Measurements from ENCODE around the gene TSPAN14.
A peak's percentile ranks its signal among the peaks of the same experiment; 100 is the strongest.

DNA sequence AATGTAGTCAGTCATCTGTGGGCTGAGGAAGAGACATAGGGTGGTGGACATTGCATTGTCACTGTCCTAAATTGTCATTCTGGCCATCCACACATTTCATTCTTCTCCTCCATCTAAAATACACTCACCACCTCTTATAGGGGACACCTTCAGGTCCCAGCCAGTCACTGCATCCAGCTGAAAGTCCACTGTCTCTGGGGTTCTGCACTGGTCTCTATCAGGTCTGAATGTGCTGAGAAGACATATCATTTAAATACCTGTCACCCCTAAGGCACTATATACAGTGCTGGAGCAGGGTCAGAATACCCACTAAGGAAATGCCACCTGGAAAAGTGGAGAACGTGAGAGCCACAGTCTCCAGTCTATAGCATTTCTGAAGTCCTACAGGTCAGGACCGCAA is 113.2 kb downstream of the TSPAN14 start:
- TF ChIP-seq, protein P1, sequence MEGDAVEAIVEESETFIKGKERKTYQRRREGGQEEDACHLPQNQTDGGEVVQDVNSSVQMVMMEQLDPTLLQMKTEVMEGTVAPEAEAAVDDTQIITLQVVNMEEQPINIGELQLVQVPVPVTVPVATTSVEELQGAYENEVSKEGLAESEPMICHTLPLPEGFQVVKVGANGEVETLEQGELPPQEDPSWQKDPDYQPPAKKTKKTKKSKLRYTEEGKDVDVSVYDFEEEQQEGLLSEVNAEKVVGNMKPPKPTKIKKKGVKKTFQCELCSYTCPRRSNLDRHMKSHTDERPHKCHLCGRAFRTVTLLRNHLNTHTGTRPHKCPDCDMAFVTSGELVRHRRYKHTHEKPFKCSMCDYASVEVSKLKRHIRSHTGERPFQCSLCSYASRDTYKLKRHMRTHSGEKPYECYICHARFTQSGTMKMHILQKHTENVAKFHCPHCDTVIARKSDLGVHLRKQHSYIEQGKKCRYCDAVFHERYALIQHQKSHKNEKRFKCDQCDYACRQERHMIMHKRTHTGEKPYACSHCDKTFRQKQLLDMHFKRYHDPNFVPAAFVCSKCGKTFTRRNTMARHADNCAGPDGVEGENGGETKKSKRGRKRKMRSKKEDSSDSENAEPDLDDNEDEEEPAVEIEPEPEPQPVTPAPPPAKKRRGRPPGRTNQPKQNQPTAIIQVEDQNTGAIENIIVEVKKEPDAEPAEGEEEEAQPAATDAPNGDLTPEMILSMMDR (IDR thresholded peaks at IDR 0.05; ENCODE audit: control extremely low read depth in 1 of 3, insufficient read depth in 1 of 3, low read depth in 1 of 3, low read length in 3 of 3): peak in 1 of 3 experiments; percentile 12; a peak in 1 of 4 replicates
- TF ChIP-seq SIN3A (conservative IDR thresholded peaks at IDR 0.05 in 1 of 2, IDR thresholded peaks at IDR 0.05 in 1 of 2; ENCODE audit: low read depth in 1 of 2, low read length in 2 of 2): no peak
- TF ChIP-seq EP300 (IDR thresholded peaks at IDR 0.05; ENCODE audit: borderline replicate concordance in 1 of 2, low read depth in 2 of 2, low read length in 2 of 2): no peak
- TF ChIP-seq FOSL1 (IDR thresholded peaks at IDR 0.05; ENCODE audit: insufficient read depth, low read depth, low read length): no peak
- TF ChIP-seq, protein P2, sequence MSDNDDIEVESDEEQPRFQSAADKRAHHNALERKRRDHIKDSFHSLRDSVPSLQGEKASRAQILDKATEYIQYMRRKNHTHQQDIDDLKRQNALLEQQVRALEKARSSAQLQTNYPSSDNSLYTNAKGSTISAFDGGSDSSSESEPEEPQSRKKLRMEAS (IDR thresholded peaks at IDR 0.05): no peak
- no peak for TF ChIP-seq RXRA (IDR thresholded peaks at IDR 0.05; ENCODE audit: insufficient read depth, low read depth, low read length)
- TF ChIP-seq POLR2A (IDR thresholded peaks at IDR 0.05; ENCODE audit: control extremely low read depth in 1 of 2, low read depth in 2 of 2, low read length in 2 of 2): no peak
- no peak for TF ChIP-seq EZH2 (IDR thresholded peaks at IDR 0.05; ENCODE audit: low read depth, low read length, severe bottlenecking)
- no peak for TF ChIP-seq TAF1 (IDR thresholded peaks at IDR 0.05; ENCODE audit: low read depth, low read length)
- no peak for TF ChIP-seq CTBP2 (IDR thresholded peaks at IDR 0.05; ENCODE audit: borderline replicate concordance, insufficient read depth, insufficient read length, low read length)
- no peak for TF ChIP-seq JUN (IDR thresholded peaks at IDR 0.05; ENCODE audit: low read depth, low read length)
- TF ChIP-seq NRF1 (IDR thresholded peaks at IDR 0.05; ENCODE audit: low read depth, low read length): no peak
